Measurements from ENCODE around the gene NAA10.

NAA10 gene

GRCh38 chrX:153947009-153947769 is 12.4 kb upstream of the NAA10 start:
- DNase-seq = peak; percentile 73

DNA sequence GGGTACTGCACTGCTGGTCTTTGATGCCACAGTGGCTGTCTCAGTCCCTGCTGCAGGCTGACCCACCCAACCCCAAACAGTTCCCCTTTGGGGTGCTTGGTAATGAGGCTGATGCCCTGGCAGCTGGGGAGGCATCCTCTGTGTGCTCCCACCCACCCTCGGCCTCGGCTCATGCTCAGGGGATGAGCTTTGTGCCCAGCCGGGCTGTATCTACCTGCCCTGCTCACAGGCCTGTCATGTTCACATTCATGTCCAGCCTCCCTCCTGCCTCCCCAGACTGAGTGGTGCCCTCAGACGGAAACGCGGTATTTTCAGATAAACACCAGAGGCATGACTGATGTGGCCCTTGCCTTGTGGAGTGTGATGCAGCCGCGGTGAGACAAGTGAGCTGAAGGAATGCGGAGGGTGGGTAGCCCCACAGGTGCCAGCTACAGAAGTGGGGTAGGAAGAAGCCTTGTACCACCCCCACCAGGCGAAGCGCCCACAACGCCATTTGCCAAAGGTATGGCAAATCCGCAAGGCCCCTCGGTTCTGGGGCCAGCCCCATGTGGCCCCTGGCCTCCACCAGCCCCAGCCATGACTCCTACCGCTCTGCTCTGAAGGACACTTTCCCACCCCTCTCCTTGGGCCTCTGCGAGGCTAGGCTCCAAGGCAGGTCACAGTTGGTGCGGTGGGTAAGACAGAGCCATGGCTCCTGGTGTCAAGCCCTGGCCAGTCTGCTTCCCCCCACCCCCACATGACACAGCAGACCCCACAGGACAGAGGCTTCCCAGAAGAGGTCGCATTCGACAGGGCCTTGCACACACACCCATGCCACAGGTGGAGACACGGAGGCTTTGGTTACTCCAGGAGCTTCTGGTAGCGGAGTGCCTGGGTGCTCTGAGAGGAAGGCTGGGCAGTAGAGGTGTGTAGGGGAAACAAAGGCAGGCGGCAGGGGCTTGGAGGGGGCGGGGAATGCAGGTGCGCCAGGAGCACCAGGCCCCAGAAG is 11.4 kb upstream of the NAA10 start:
- no peak for DNase-seq

DNA sequence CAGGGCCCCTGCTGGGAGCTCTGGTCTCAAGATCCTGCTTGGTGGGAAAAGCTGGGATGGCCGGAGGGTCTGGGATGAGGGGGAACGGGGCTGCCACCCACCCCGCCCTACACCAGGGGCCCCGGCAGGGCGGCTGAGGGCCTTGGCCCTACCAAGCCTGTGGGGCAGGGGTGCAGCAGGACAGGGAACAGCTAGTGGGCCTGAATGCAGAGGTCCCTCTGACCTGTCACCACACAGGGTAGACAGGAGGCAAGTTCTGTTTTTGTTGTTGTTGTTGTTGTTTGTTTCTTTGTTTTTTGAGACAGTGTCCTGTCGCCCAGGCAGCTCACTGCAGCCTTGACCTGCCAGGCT is 9.9 kb upstream of the NAA10 start:
- no peak for DNase-seq

DNA sequence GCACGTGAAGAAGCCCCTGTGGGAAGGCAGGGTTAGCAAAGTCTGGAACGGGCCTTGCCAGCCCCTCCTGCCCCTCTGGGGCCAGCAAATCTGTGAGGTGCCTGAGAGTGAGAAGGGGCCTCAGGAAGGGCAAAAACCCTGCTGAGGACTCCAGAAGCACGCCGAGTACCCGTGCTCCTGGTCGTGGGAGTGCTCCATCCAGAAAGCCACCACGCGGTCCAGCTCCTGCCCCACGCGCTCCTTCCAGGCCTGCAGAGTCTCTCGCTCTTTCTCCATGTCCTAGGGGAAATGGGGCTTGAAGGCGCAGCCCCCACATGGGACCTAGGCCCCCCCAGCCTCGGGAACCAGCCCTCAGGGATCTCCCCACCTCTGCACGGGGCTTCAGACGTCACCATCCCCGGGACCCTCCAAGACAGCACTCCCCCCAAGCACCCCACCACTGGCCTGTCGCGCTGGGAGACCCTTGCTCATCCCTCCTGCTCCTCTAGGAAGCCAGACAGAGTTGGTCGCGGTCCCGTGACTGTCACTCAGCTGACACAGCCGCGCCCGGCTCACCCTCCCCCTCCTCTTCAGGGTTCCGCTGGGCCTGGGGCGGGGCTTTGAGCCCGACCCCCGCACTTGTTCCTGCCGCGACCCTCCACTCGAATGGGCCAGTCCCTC is 9.4 kb upstream of the NAA10 start, which contains the start of gene RENBP:
RENBP (minus strand) TSS at position 504 of the 660 bp plus-strand sequence; CDS start at position 471, 33 bp downstream.
- DNase-seq = no peak

DNA sequence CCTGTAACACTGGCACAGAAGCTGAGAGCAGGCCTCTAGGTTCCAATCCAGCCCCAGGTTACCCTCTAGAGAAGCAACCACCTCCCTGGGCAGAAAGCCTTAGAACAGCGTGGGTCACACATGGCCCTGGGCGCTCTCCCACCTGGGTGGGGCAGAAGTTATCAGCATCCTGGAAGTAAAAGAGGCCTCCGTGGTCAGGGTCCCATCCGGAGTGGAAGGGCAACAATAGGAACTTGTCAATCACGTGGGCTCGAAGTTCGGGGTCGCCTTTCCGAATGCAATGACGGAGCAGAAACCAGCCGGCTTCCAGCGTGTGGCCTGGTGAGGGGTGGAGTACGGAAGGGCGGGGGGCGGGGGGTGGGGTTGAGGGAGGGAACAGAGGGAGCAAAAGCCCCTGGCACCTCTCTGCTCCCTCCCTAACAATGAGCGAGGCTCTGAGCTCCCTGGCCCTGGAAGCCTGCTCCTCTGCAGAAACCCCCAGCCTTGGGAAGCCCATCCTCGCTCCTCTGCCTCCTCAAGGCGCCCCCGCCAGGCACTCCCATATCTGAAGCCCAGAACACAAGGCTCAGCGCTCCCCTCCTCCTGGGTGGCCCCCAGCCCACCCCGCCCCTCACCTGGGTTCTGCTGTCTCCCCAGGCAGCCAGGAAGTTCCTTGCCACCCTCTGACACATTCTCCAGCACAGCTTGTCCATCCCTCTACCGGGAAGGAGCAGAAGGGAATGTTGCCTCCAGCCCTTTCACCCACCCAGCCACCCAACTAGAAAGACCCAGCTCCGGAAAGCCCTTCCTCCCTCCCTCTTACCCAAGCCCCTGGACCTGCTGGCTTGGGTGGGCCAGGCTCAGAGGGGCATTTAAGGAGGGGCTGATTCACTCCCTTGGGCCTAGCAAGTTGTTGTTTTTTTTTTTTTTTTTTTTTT is 6.8 kb upstream of the NAA10 start:
- no peak for DNase-seq

GRCh38 chrX:153939573-153939972 is 4.7 kb upstream of the NAA10 start:
- no peak for DNase-seq

DNA sequence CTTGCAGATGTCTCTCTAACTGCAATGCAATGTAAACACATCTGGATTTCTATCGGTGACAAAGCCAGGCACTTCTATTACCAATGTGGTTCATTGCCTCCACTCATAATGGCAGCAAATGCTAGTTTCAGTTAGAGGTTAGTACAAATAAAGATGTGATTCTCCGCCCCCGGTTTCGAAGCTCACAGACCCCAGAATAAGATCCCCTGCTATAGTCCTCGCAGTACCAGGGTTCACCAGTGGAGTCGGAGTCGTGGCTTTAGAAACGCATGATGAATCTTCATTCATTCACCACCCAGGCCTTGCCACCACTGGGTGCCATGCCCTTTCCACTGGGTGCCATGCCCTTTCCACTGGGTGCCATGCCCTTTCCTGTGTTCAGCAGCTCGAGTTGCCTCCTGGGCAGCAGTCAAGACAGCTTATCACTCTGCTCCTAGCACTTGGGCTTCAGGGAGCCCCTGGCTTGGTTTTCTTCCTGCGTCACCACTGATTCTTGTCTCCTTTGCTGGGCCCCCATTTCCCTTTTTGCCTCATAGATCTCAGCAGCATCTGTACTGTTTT is 3.5 kb upstream of the NAA10 start:
- no peak for DNase-seq

GRCh38 chrX:153937056-153937455 is 2.2 kb upstream of the NAA10 start:
- DNase-seq = no peak

DNA sequence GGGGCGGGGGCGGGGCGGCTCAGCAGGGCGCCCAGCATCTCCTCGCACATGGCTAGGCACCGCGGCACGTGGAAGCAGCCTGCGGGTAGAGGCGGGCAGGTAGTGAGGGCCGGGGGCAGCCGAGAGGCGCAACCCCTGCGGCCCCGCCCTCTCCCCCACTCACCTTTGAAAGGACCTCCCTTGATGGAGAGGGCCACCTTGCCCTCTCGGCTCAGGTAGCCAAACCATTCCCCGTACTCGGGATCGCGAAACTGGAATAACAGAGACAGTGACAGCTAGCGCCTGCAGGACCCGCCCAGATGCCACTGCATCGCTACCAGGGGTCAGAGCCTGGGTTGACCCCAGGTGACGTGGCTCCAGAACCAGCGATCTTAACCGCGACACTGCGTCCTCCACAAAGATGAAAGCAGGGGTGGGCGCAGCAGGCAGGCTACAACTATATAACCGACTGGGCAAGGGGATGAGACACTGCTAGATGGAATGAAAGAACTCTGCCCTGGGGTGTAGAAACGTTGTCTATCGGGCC is 552 bp upstream of the NAA10 start:
- no peak for DNase-seq

DNA sequence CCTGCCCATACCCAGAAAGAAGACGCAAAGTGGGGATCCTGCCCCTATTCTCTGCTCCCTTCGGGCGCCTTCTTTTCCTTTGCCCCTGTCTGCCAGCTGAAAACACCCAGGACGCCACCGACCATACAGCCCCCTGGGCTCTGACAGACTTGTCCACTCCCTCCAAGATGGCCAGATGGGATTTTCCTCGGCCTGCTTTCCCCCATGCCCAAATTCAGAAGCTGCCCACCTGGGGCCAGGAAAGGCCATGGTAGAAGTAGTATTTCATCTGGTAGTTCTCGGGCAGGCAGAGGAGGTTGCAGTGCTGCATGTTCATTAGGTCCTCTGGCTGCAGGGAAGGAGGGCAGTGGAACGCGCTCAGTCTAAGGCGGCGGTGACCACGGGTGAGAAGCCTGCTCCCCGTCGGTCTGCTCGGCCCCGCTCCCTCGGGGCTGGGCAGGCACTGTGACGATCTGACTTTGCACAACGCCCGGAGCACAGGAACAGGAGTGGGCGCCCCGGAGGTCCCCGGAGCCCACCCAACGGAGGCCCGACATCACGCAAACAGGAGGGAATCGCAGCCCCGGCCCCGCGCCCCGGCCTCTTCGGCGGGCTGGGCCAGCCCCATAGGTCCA is 582 bp downstream of the NAA10 start:
- DNase-seq = no peak

GRCh38 chrX:153933748-153934147 is 1.1 kb downstream of the NAA10 start:
- no peak for DNase-seq

DNA sequence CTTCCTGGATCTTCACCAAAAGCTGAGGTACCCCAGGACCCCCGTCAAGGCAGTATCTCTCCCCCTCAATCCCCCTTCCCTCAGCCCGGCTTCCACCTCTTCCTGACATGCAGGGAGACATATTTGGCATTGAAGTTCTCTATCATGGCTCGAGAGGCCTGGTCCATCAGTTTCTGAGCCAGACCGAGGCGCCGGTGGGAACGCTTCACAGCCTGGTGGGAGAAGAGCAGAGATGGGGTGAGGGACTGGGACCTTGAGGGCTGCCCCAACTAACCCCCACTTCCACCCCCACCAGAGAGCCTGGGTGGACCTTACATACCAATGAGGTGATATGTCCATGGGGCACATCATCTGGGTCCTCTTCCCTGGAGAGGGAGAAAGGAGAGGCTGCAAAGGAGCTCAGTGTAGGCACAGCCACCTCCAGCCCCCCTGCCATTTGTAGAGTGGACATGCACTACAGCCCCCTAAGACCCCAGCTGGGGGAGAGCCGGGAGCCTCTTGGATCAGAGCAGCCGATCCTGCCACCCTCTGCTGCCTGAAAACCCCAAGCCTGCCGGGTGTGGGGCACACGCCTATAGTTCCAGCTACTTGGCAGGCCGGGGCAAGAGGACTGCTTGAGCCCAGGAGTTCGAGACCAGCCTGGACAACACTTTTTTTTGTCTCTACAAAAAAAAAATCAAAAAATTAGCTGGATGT is 2.5 kb downstream of the NAA10 start:
- no peak for DNase-seq

GRCh38 chrX:153931748-153932147 is 3.1 kb downstream of the NAA10 start:
- DNase-seq = no peak

- DNase-seq = no peak
These were observed 3.7 kb downstream of the NAA10 start for GRCh38 chrX:153931151-153931550.

GRCh38 chrX:153930011-153930910 is 4.6 kb downstream of the NAA10 start:
- DNase-seq = no peak

DNA sequence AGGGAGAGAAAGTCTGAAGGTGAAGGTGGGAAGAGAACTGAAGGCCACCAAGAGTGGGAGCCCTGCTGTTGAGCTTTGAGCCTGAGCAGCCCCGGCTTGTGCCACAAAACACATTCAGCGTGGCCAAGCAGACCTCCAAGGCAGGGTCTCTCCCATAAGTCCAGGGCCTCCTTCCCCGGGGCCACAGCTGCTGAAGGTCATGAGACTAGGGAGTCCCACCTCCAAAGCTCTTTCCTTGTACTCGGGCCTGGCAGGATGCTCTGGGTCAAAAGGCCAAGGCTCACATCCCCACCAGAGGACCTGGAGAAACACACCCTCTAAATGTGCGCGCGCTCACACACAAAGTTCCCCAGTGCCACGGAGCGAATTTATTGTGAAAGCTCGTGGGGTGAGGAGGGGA is 5.3 kb downstream of the NAA10 start:
- DNase-seq = no peak

DNA sequence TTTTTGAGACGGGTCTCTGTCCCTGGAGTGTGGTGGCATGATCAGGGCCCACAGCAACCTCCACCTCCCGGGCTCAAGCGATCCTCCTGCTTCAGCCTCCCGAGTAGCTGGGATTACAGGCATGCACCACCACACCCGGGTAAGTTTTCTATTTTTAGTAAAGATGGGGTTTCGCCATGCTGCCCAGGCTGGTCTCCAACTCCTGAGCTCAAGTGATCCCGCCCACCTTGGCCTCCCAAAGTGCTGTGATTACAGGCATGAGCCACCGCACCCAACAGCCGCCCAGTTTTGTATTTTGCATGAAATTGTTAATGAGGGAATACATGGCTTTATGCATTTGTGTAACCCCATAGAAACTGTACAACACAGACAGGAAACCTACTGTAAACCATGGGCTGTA is 6.0 kb downstream of the NAA10 start:
- no peak for DNase-seq

- peak; percentile 99 for DNase-seq
These were observed 6.7 kb downstream of the NAA10 start for GRCh38 chrX:153927922-153928760.

DNA sequence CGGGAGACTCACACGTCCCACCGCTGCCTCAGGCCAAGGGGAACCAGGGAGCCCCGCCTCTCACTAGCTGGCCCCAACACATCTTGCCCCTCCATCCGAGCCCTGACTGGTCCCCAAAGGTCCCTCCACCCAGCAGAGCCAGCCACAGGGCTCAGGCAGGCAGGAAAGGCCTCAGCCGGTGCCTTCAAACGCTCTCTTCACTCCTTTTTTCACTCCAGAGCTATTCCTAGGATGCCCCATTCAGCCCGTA is 7.2 kb downstream of the NAA10 start:
- DNase-seq = no peak
